Inferior parietal cortex (tissue), 1 donor: ENCODE measurements around the gene RAD21L1.

Source experiments
- DNase-seq: peaks from one replicate; pipeline ENCODE4 v3.0.0-alpha.2; 2016; ENCODE audit errors: extremely low spot score

The RAD21L1 gene

DNA sequence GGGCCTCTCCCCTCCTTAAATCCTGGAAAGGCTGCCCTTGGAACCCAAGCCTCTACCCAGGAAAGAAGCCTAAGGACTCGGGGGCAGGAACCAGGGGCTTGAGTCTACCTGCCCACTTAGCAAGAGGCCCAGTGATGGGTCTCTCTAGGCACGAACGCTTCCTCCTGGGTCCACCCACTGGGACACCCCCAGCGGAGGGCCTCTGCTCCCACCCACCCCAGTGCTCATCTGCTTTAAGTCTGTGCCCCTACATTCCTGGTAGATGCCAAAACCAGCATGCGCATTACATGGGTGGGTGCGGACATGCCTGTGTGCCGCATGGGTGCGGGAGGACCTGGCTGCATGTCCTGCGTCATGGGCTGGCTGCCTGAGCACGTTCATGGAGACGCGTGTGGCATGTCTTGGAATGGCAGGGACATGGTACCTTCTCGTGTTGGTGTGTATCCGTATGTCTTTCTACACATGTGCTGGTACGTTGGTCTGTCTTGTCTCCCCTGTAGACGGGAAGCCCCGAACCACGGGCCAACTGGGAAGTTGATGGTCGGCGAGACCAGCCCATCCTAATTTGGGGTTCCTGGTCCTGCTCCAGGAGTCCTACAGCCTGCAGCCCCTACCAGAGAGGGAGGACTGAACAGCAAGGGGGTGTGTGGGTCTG lies 69.6 kb downstream of the RAD21L1 start:
- no peak for DNase-seq

DNA sequence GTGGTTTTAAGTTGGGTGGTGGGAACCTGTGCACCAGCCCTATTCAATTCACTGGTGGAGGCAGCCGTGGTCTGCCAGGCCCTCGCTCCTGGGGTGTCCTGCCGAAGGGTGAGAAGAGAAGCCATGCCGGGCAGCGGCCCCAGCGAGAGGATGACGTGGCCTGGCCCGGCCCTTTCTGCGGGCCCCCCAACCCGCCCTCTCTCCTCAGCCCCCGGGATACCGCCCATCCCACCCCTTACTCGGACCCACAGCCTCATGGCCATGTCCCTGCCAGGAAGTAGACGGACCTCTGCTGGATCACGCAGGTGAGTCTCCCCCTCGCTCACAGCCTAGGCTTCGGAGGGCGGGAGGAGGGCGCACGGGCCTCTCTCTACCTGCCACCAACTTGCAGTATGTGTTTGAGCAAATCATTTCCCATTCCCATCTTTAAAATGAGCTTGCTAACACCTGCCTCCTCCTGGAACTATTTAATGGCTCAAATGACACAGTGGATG lies 70.3 kb downstream of the RAD21L1 start:
- no peak for DNase-seq

DNA sequence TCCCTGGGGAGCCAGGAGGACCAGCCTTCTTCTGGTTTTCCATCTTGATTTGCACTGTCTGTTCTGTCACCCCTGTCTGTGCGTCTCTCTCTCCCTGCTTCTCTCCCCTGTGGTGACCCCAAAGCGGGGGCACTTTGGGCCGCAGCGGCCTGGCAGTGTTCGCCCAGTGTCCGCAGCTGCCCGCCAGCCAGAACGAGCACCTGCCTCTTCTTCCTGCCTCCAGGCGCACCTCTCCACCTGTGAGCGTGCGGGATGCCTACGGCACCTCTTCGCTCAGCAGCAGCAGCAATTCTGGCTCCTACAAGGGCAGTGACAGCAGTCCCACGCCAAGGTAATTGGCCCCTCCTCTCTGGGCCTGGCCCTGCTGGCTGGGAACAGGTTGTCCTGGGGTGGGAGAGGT lies 71.1 kb downstream of the RAD21L1 start:
- no peak for DNase-seq

DNA sequence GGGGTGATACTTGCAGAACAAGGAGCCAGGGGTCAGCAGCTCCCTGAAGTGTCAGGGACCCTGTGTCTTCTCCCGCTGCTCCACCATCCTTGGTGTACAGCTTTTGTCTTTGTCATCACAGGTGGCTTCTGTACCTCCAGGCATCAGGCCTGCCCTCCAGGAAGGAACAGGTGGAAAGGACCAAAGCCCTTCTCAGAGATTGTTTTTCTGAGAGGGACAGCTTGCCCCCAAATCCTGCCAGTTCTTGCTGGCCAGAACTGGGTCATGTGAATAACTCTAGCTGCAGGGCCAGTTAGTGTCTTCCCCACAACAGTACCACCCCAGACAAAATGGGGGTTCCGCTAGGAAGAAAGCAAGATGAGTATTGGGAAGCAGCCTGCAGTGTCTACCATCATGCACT lies 71.6 kb downstream of the RAD21L1 start:
- no peak for DNase-seq

DNA sequence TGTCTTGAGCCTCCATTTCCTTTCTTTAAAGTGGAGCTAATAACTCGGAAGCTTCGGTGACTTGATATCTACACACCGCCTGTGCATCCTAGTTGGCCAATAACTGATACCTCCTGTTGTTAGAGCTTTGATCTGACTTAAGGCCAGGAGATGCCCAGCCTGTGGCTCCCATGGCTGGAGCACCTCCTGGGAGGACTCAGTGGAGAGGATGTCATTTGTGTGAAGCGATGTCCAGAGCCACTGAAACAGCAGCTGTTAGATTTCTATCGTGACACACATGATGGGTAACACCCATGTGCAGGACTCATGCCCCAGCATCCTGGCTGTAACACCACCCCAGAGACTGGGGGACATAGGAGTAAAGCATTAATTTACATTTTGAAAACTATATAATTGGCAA lies 72.3 kb downstream of the RAD21L1 start:
- no peak for DNase-seq

DNA sequence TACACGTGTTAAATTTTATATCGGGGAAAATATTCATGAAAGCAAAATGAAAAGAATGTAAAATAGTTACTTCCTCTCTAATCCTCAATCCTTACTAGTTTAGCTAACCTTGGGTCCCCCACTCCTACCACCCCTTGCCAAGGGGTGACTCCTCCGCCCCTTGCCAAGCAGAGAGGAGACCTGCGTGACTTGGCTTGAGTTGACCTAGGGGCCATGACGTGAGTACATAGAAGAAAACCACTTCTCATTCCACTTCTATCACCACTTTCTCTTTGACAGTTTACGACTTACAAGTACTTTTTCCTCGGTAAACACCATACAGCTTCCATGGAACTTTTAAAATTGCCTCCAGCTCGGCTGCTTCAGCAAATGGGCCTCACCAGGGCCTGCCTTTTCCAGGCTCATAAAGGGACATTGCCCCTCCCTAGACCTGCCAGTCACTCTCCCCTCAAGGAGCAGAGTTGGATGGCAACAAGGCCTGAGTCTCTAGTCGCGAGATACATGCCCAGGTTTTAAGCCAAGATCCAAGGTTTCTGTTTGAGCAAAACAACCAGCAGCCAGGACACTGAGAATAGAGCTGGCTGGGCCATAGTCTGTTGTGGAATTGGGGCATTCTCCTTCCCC lies 73.2 kb downstream of the RAD21L1 start:
- no peak for DNase-seq

DNA sequence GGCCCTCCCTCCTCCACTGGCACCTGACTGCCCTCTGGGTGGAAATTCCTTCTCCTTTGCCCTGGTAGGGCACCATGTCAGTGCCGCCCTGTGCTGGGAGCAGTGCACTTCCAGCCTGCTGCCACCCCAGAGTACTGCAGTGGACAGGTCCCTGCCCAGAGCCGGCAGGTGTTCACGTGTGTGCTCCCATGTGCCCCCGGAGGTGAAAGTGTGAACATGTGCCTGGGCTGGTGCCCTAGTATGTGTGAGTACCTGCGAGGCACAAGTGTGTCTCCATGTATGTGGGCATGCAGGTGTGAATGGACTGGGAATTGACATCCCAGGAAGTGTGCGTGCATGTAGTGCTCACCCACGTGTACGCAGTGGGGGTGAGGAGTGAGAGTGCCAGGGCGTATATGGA lies 73.7 kb downstream of the RAD21L1 start:
- no peak for DNase-seq

DNA sequence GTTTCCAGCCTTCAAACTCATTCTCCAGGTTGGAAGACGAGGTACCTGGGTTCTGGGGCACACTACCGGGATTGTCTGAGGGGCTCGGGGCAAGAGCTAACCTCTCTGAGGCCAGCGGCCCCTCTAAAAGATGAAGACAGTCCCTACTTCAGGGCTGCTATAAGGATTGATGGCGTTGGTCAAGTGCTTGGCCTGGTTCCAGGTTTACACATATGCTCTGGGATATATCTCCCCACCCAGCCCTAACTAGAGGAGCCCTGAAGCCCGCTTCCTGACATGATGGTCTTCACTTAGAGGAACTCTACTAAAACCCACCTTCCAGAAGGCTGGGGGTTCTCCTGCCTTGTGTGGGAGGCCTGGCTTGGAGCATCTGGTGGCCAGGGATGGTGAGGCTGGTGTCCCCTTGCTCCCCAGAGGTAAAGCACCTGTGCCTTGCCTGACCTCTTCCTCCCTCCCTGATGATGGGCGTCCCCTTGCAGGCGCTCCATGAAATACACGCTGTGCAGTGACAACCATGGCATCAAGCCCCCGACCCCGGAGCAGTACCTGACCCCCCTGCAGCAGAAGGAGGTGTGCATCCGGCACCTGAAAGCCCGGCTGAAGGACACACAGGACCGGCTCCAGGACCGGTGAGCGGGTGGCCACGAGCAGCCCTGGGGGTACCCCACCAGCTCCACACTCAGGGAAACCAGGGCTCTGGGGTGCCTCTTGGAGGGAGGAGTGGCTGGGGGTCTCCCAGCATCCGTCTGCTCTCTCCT lies 74.4 kb downstream of the RAD21L1 start:
- no peak for DNase-seq

DNA sequence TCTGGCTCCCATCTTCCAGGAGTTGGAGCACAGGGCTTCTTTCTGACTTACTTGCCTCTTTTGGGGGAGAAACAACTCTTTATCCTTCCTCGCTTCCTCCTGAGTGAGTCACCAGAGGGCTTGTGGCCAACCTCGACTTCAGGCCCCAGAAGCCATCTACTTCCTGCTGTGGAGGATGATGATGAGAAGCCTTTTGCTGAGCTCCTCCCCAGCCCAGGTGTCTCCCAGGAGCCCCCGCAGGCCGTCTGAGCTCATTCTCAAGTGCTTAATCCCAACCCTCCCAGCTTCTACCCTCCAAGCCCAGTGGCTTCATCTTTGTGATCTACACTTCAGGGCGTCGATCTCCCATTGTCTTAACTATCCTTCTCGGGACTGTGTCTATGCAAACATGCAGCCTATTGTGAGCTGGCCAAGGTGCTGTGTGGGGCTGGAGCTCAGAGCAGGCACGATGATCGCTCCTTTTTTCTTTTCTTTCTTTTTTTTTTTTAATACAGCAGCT lies 75.2 kb downstream of the RAD21L1 start:
- DNase-seq, result no peak

DNA sequence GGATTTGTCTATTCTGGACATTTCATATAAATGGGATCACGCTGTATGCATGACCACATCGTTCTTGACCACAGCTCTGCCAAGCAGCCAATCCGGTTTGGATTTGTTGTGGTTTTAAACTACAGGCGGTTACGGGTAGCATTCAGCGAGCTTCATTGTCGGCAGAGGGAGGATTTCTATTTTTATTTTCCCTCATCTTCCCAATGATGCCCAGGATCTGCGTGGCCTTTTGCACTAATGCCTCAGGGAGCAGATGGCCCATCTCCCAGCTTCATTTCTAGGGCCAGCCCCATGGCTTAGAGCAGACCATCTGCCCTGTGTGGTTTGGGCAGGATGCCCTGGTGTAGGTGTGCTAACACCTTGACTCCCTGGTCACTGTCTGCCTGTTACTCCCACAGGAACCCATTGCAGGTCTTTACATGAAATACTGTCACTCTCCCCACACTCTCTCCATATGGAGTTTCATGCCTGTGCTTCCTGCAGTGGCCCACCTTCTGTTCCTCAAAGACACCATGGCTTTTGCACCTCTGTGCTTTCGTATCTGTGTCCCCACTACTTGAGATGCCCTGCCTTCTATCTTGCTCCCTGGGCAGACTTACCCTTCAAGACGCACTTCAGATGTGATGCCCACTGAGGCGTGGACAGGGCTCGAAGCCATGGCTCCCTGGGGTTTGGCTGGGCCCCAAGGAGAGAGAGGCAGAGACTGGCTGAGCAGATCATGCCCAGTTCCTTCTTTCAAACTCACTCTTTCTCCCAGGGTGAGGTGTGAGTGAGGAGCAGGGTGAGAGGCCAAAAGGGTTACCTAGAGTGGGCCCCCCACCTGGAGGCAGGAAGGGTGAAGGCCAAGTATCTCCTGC lies 77.1 kb downstream of the RAD21L1 start:
- no peak for DNase-seq

DNA sequence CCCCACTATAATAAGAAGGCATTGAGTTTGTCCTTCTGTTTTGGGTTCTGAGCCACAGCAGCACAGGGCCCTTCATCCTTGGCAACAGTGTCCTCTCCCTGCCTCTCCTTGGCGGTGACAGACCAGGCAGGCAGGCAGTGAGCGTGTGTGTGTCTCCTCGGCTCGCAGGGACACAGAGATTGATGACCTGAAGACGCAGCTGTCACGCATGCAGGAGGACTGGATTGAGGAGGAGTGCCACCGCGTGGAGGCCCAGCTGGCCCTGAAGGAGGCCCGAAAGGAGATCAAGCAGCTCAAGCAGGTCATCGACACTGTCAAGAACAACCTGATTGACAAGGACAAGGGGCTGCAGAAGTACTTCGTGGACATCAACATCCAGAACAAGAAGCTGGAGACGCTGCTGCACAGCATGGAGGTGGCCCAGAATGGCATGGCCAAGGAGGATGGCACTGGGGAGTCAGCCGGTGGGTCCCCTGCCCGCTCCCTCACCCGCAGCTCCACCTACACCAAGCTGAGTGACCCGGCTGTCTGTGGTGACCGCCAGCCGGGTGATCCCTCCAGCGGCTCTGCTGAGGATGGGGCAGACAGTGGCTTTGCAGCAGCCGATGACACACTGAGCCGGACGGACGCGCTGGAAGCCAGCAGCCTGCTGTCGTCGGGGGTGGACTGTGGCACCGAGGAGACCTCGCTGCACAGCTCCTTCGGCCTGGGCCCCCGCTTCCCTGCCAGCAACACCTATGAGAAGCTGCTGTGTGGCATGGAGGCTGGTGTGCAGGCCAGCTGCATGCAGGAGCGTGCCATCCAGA lies 79.1 kb downstream of the RAD21L1 start:
- DNase-seq, result no peak
